Stimulated activated CD8-positive, alpha-beta memory T cell treated with anti-CD3 and anti-CD28 coated beads, Interleukin-12 subunit alpha, Interleukin-12 subunit beta, amount 100 ng/mL, for 4 hours (primary cell): Measurements from ENCODE around the gene B4GALT6.
"Not testable (repeated sequence)": the region's sequence is repeated elsewhere in the genome, so short reads cannot be mapped to it uniquely, and the experiment has no call there.

ENCODE experiments used
- DNase-seq: peaks from one replicate; pipeline ENCODE4 v3.0.0-alpha.2; 2020; ENCODE audit warnings: low read depth

The B4GALT6 gene

GRCh38 chr18:31684279-31685096 is at the start of gene B4GALT6:
B4GALT6 (minus strand) TSS chr18:31684581; CDS start chr18:31684426, 155 bp downstream.
- DNase-seq: peak; percentile 9

- no peak for DNase-seq
Measured at GRCh38 chr18:31731628-31732027, 47.2 kb upstream of the B4GALT6 start.

GRCh38 chr18:31729196-31729595 is 44.8 kb upstream of the B4GALT6 start:
- not testable (repeated sequence) for DNase-seq

GRCh38 chr18:31723990-31724711 is 39.8 kb upstream of the B4GALT6 start:
- no peak for DNase-seq

GRCh38 chr18:31723639-31723989 is 39.2 kb upstream of the B4GALT6 start:
- no peak for DNase-seq

- peak; percentile 11 for DNase-seq
Measured at GRCh38 chr18:31722369-31722957, 38.1 kb upstream of the B4GALT6 start.

- DNase-seq: no peak
Measured at GRCh38 chr18:31721601-31722000, 37.2 kb upstream of the B4GALT6 start.

- DNase-seq: no peak
Measured at GRCh38 chr18:31720867-31721266, 36.5 kb upstream of the B4GALT6 start.

- no peak for DNase-seq
Measured at GRCh38 chr18:31719363-31720006, 35.1 kb upstream of the B4GALT6 start.

GRCh38 chr18:31718386-31718785 is 34.0 kb upstream of the B4GALT6 start:
- DNase-seq: no peak

- DNase-seq: no peak
Measured at GRCh38 chr18:31716362-31716761, 32.0 kb upstream of the B4GALT6 start.

- DNase-seq: no peak
Measured at GRCh38 chr18:31711365-31712172, 27.2 kb upstream of the B4GALT6 start.

- no peak for DNase-seq
Measured at GRCh38 chr18:31710826-31711225, 26.4 kb upstream of the B4GALT6 start.

GRCh38 chr18:31707815-31708214 is 23.4 kb upstream of the B4GALT6 start:
- no peak for DNase-seq

GRCh38 chr18:31702449-31702848 is 18.1 kb upstream of the B4GALT6 start:
- DNase-seq: no peak

GRCh38 chr18:31701744-31702143 is 17.4 kb upstream of the B4GALT6 start:
- no peak for DNase-seq

- DNase-seq: no peak
Measured at GRCh38 chr18:31700990-31701389, 16.6 kb upstream of the B4GALT6 start.

GRCh38 chr18:31697351-31698298 is 13.2 kb upstream of the B4GALT6 start:
- no peak for DNase-seq

GRCh38 chr18:31695989-31696388 is 11.6 kb upstream of the B4GALT6 start:
- DNase-seq: no peak

GRCh38 chr18:31694297-31694696 is 9.9 kb upstream of the B4GALT6 start:
- no peak for DNase-seq

GRCh38 chr18:31688606-31689005 is 4.2 kb upstream of the B4GALT6 start:
- DNase-seq: no peak
